ENCODE results near the gene CUZD1. TPM values are rescaled to one million over a fixed set of nuclear protein-coding genes. Genes with fewer than 3 reads are reported as not detected.

Gene CUZD1, protein sequence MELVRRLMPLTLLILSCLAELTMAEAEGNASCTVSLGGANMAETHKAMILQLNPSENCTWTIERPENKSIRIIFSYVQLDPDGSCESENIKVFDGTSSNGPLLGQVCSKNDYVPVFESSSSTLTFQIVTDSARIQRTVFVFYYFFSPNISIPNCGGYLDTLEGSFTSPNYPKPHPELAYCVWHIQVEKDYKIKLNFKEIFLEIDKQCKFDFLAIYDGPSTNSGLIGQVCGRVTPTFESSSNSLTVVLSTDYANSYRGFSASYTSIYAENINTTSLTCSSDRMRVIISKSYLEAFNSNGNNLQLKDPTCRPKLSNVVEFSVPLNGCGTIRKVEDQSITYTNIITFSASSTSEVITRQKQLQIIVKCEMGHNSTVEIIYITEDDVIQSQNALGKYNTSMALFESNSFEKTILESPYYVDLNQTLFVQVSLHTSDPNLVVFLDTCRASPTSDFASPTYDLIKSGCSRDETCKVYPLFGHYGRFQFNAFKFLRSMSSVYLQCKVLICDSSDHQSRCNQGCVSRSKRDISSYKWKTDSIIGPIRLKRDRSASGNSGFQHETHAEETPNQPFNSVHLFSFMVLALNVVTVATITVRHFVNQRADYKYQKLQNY
- not detected for total RNA-seq

DNA sequence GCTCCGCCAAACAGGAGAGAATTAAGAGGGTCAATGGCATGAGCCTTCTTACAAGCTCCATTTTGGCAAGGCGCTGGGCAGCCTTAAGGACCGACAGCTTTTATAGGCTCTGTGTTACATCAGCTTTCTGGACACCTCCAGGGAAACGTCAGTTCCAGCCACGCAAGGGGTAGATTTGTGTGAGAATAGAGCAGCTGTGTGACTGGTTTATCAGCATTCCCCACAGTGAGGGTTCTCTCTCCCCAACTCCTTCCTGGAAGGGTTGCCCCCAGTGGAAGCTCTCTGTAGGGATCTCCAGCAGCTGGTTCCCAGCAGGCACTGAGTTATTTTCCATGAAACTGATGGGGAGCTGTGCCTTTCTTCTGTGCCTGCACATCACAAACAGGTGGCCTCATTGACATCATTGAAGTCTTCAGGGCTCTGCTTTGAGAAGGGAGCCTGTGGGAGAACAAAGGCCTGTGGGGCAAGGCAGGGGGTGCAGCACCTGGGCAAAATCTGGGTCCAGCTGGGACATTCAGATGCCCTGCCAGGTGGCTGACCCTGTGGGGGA is at the start of gene CUZD1:
Gene CUZD1 (minus strand): TSS at position 75 of the 550 bp plus-strand sequence. CDS start 14 bp downstream, at position 61.
- no peak for DNase-seq (ENCODE audit: low spot score)
- H3K4me3 ChIP-seq = no peak within 1 kb of the TSS
- H3K27me3 ChIP-seq (replicated peaks; ENCODE audit: insufficient read depth) = no peaks in the 10 kb centered on the region
- H3K36me3 ChIP-seq = no peaks in the 10 kb centered on the region
- TF ChIP-seq, protein P1, sequence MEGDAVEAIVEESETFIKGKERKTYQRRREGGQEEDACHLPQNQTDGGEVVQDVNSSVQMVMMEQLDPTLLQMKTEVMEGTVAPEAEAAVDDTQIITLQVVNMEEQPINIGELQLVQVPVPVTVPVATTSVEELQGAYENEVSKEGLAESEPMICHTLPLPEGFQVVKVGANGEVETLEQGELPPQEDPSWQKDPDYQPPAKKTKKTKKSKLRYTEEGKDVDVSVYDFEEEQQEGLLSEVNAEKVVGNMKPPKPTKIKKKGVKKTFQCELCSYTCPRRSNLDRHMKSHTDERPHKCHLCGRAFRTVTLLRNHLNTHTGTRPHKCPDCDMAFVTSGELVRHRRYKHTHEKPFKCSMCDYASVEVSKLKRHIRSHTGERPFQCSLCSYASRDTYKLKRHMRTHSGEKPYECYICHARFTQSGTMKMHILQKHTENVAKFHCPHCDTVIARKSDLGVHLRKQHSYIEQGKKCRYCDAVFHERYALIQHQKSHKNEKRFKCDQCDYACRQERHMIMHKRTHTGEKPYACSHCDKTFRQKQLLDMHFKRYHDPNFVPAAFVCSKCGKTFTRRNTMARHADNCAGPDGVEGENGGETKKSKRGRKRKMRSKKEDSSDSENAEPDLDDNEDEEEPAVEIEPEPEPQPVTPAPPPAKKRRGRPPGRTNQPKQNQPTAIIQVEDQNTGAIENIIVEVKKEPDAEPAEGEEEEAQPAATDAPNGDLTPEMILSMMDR (IDR thresholded peaks at IDR 0.05) = no peak
- H3K27ac ChIP-seq = no peak within 1 kb of the TSS
- ATAC-seq (ENCODE audit: insufficient number of reproducible peaks, low FRiP score, low read depth) = no peak
- no peaks in the 10 kb centered on the region for H3K4me1 ChIP-seq (ENCODE audit: control insufficient read depth in 1 of 2, low read depth in 2 of 2)
- no peaks in the 10 kb centered on the region for H3K9me3 ChIP-seq

DNA sequence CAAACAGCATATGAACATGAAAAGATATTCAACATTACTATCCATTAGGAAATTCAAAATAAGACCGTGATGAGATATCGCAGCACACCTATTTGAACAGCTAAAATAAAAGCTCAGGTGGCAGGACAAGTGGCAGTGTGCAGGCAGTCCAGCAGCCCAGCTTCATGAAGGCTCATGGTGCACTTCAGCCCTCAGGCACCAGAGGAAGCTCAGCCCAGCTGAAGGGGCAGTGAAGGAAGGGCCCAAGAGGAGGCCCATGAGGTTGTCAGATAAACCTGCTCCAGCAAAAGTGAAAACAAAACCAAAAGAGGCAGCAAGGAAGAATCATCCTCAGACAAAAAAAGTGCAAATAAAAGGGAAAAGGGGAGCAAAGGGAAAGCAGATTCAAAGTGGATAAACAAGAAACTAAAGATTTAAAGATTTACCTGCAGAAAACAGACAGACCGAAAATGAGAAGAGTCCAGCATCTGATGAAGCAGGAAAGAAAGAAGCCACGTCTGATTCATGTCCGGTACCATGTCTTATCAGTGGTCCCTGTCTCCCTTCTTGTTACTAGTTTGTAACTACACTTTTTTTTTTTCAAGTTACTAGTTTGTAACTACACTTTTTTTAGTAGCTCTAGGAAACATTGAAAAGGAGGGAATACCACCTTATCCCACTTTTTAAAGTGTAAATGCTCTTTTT is 48.7 kb upstream of the CUZD1 start:
- Histone ChIP-seq H3K36me3 (no peaks in the 10 kb centered on the region), H3K27me3 (replicated peaks; ENCODE audit: insufficient read depth) (no peaks in the 10 kb centered on the region), H3K4me1 (ENCODE audit: control insufficient read depth in 1 of 2, low read depth in 2 of 2) (no peaks in the 10 kb centered on the region), H3K4me3 (no peak overlapping the region), H3K27ac (no peak overlapping the region), H3K9me3 (no peaks in the 10 kb centered on the region)
- DNase-seq (ENCODE audit: low spot score) (no peak), ATAC-seq (ENCODE audit: insufficient number of reproducible peaks, low FRiP score, low read depth) (no peak)
- TF ChIP-seq, protein P1 (IDR thresholded peaks at IDR 0.05) = no peak

DNA sequence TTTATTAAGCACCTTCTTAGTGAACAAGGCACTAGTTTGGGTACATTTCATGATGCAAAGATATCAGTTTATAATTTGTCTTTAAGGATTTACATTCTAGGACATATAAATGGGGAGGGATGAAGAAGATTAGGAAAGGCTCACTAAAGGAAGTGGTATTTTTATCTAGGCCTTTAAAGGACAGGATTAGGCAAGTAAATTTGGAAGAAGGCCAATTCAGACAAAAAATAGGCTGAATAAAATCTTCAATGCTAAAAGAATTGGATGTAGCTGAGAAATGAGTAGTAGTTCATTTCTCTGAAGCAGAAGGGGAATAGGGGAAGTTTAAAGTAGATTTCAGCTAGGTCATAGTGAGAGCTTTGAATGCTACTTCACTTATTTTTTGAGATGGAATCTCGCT is 38.5 kb upstream of the CUZD1 start:
- H3K27me3 ChIP-seq (replicated peaks; ENCODE audit: insufficient read depth) = no peaks in the 10 kb centered on the region
- peaks cover 4% of the 10 kb centered on the region in 2 donors for H3K4me1 ChIP-seq (ENCODE audit: control insufficient read depth in 1 of 2, low read depth in 2 of 2)
- DNase-seq (ENCODE audit: low spot score) = no peak
- TF ChIP-seq, protein P1 (IDR thresholded peaks at IDR 0.05) = no peak
- no peaks in the 10 kb centered on the region for H3K36me3 ChIP-seq
- ATAC-seq (ENCODE audit: insufficient number of reproducible peaks, low FRiP score, low read depth) = no peak
- no peak overlapping the region for H3K4me3 ChIP-seq
- H3K27ac ChIP-seq = no peak overlapping the region
- no peaks in the 10 kb centered on the region for H3K9me3 ChIP-seq

DNA sequence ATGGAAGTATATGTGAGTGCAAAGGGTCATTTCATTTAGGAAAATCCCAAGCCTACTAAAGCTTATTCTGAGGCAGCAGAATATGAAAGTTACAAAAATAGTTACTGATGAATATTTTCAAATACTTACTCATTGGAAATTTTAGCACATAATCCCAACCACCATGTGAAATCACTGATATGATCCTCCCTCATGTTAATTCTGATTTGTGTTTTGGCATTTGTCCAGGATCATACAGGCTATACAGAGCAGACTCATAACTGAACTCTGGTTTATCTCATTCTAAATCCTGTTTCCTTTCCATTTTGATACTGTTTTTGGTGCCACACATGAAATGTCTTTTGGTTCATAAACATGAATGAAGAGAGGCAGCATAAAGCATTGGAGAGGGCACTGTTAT is 37.1 kb upstream of the CUZD1 start:
- no peak for DNase-seq (ENCODE audit: low spot score)
- no peak overlapping the region for H3K4me3 ChIP-seq
- H3K36me3 ChIP-seq = no peaks in the 10 kb centered on the region
- no peaks in the 10 kb centered on the region for H3K27me3 ChIP-seq (replicated peaks; ENCODE audit: insufficient read depth)
- TF ChIP-seq, protein P1 (IDR thresholded peaks at IDR 0.05) = no peak
- no peaks in the 10 kb centered on the region for H3K9me3 ChIP-seq
- H3K4me1 ChIP-seq (ENCODE audit: control insufficient read depth in 1 of 2, low read depth in 2 of 2) = peaks cover 4% of the 10 kb centered on the region in 2 donors
- no peak overlapping the region for H3K27ac ChIP-seq
- ATAC-seq (ENCODE audit: insufficient number of reproducible peaks, low FRiP score, low read depth) = no peak

Measured in thoracic aorta (tissue), 2 donors.